IPS-18c (cell line): ENCODE measurements around the gene PKD1L1.

Experiments used
- H3K4me3 ChIP-seq: 2 replicates; pipeline ENCODE4 v1.7.0; 2013; ENCODE audit warnings: low read depth, mild to moderate bottlenecking, low read length, moderate library complexity; ENCODE audit not compliant: insufficient read depth
- H3K9me3 ChIP-seq: one replicate; pipeline ENCODE4 v1.6.1; 2013; ENCODE audit warnings: mild to moderate bottlenecking, low read length, moderate library complexity; ENCODE audit not compliant: control insufficient read depth, insufficient read depth

Gene PKD1L1

GRCh38 chr7:47734287-47734948 is 213.8 kb downstream of the PKD1L1 start:
- Histone ChIP-seq H3K9me3 (peaks cover 6% of the 10 kb centered on the region), H3K4me3 (no peak overlapping the region)

- Histone ChIP-seq H3K9me3 (peaks cover 6% of the 10 kb centered on the region), H3K4me3 (no peak overlapping the region)
Observed at GRCh38 chr7:47730142-47730541, 218.1 kb downstream of the PKD1L1 start.

- no peak overlapping the region for H3K4me3 ChIP-seq
Observed at GRCh38 chr7:47726047-47726726, 222.1 kb downstream of the PKD1L1 start.

GRCh38 chr7:47725031-47725780 is 223.1 kb downstream of the PKD1L1 start:
- Histone ChIP-seq H3K9me3 (peaks cover 2% of the 10 kb centered on the region), H3K4me3 (no peak overlapping the region)

More at GRCh38 chr7:47726047-47726726, 222.1 kb downstream of the PKD1L1 start:
- H3K9me3 ChIP-seq: peaks cover 2% of the 10 kb centered on the region
